Common myeloid progenitor, CD34-positive (primary cell): ENCODE measurements around the gene RHOC.

Experiments
- CTCF ChIA-PET: fragments of 350-600 bp; sonication (Branson Sonifier 250); formaldehyde crosslinking; loops from one replicate; lab custom pipeline; 2021; ENCODE audit warnings: antibody characterized with exemption; lab: Charles Lee
- POLR2A ChIA-PET: fragments of 350-600 bp; sonication (Branson Sonifier 250); formaldehyde crosslinking; loops from one replicate; lab custom pipeline; 2021; ENCODE audit warnings: antibody characterized with exemption; lab: Charles Lee
- DNase-seq, 3 donors: peaks; one replicate each; pipeline versions ENCODE4 v3.0.0 to v3.0.0-alpha.2; 2013
- H3K27ac ChIP-seq, 2 experiments: 1 replicate in 1 of 2; 2 replicates in 1 of 2; pipeline ENCODE4 v1.7.0; 2013; ENCODE audit warnings: inconsistent platforms in 2 of 2, low read length in 2 of 2, mild to moderate bottlenecking in 2 of 2, low read depth in 1 of 2, moderate library complexity in 1 of 2; ENCODE audit not compliant: severe bottlenecking in 2 of 2, insufficient read depth in 1 of 2, poor library complexity in 1 of 2
- H3K27me3 ChIP-seq, 5 experiments: replicated peaks in 2 of 5; 1 replicate in 3 of 5; 2 replicates in 2 of 5; pipeline versions ENCODE4 v1.6.1 to v1.7.0; 2013; ENCODE audit warnings: low read length in 4 of 5, mild to moderate bottlenecking in 2 of 5, moderate library complexity in 2 of 5, inconsistent platforms in 1 of 5; ENCODE audit not compliant: insufficient read depth in 5 of 5, control insufficient read depth in 4 of 5
- H3K36me3 ChIP-seq, 4 experiments: 1 replicate in 2 of 4; 2 replicates in 2 of 4; pipeline versions ENCODE4 v1.6.1 to v1.7.0; 2013; ENCODE audit warnings: low read length in 3 of 4, control low read depth in 1 of 4, mild to moderate bottlenecking in 1 of 4; ENCODE audit not compliant: control insufficient read depth in 4 of 4, insufficient read depth in 4 of 4
- H3K4me1 ChIP-seq, 4 experiments: 1 replicate in 3 of 4; 2 replicates in 1 of 4; pipeline versions ENCODE4 v1.6.1 to v1.7.1; 2013; ENCODE audit warnings: low read length in 3 of 4, mild to moderate bottlenecking in 3 of 4, control low read depth in 1 of 4, inconsistent platforms in 1 of 4, moderate library complexity in 1 of 4; ENCODE audit not compliant: control insufficient read depth in 4 of 4, insufficient read depth in 4 of 4; ENCODE audit errors: control extremely low read depth in 1 of 4
- H3K4me3 ChIP-seq, 7 experiments: 1 replicate in 4 of 7; 2 replicates in 3 of 7; pipeline versions ENCODE4 v1.5.1 to v1.7.0; 2013; ENCODE audit warnings: mild to moderate bottlenecking in 7 of 7, low read length in 6 of 7, moderate library complexity in 6 of 7, inconsistent platforms in 2 of 7, low read depth in 2 of 7, control low read depth in 1 of 7; ENCODE audit not compliant: insufficient read depth in 4 of 7, control insufficient read depth in 1 of 7; ENCODE audit errors: extremely low read depth in 1 of 7
- H3K9me3 ChIP-seq, 5 experiments: 1 replicate in 4 of 5; 2 replicates in 1 of 5; pipeline versions ENCODE4 v1.6.1 to v1.7.1; 2013; ENCODE audit warnings: low read length in 4 of 5, mild to moderate bottlenecking in 2 of 5, inconsistent platforms in 1 of 5, low read depth in 1 of 5, moderate library complexity in 1 of 5; ENCODE audit not compliant: control insufficient read depth in 4 of 5, insufficient read depth in 2 of 5; ENCODE audit errors: control extremely low read depth in 1 of 5
- WGBS: methylation state at CpG from one replicate; pipeline ENCODE4 v1.1.5; 2013; ENCODE audit not compliant: insufficient coverage; 5-methylcytosine and 5-hydroxymethylcytosine counted together

RHOC gene

DNA sequence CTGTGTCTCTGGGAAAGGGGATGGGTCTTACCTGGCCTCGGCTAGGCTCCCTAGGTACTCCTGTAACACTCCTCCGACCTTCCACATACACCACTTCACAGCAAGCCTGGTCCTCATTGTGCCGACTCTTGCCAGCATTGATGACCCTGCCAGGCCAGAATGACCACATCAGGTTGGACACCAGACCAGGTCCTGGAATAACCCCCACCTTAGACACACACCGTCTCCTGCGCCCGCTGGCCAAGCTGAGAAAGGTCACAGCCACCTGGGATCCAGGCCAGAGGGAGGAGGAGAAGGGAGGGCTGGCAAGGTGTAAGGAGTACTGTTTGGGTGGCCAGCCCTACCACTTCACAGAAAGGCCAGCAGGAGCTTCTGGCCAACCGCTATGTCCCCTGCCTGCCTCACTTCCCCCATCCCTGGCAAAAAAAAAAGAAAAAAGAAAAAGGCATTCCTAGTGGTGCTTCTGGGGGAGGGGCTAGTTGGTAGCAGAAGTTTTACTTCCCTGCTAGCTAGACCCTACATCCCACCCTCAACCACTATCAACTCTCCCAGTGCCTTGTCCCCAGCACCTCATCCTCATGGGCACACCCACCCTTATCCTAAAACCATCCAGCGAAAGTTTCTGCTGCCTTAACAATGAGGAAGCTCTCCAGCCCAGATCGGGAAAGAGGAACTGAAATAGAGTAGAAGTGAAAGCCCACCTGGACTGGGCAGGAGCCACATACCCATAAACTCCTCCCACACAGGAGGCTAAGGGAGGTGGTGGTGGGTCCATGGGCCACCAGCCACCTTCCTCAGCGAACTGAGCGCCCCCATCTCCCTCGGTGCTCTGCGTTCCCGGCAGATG is 6.8 kb upstream of the RHOC start:
- Histone ChIP-seq H3K4me1 (peaks cover 0 to 30% (median 25%) of the 10 kb centered on the region in 4 experiments), H3K27ac (no peak overlapping the region), H3K27me3 (peaks cover 0 to 19% (median 0%) of the 10 kb centered on the region in 5 experiments), H3K9me3 (no peaks in the 10 kb centered on the region), H3K4me3 (peak overlapping the region; percentile 20 to 84 (median 61)), H3K36me3 (no peaks in the 10 kb centered on the region)
- POLR2A ChIA-PET, result interaction anchor here (0.7 kb wide), 1 partner anchor 323 kb away, joined by 4 read pairs; no protein-coding TSS in a partner anchor
- CTCF ChIA-PET, result interaction anchor here (0.6 to 3.7 kb wide), 7 partner anchors 10 to 323 kb away, joined by 3 to 30 read pairs (median 4); no protein-coding TSS in a partner anchor
- peak; percentile 52 to 88 (median 80) for DNase-seq
- WGBS, result 35% methylated on average over 8 of the region's 14 CpGs

DNA sequence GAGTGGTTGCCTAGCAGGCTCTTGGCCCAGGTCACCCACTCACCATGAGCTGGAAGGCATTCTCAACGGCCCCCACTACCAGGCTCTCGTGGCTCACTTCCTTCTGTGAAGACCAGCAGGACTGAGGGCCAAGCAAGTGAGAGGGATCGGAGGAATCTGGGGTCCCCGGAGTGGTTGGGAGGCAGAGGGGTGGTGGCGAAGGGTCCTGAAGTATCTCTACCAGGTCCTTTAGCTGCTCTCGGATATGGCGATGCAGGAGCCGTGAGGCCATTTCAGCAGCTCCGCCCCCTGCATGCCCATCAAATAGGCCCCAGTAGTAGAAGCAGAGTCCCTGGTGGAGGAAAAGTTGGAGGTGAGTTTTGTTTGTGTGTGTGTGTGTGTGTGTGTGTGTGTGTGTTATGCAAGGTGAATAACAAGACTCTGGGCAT is 5.8 kb upstream of the RHOC start:
- Histone ChIP-seq H3K27me3 (peaks cover 0 to 15% (median 1%) of the 10 kb centered on the region in 5 experiments), H3K27ac (no peak overlapping the region), H3K4me3 (no peak overlapping the region), H3K9me3 (no peaks in the 10 kb centered on the region), H3K4me1 (peaks cover 0 to 27% (median 24%) of the 10 kb centered on the region in 4 experiments), H3K36me3 (no peaks in the 10 kb centered on the region)
- no peak for DNase-seq
- WGBS, result 83% methylated on average over 7 of the region's 9 CpGs
- CTCF ChIA-PET, result interaction anchor here (0.9 to 1.0 kb wide), 2 partner anchors 38 to 91 kb away, joined by 4 read pairs; partner anchors contain the start of gene MOV10
- POLR2A ChIA-PET, result no interaction called here

DNA sequence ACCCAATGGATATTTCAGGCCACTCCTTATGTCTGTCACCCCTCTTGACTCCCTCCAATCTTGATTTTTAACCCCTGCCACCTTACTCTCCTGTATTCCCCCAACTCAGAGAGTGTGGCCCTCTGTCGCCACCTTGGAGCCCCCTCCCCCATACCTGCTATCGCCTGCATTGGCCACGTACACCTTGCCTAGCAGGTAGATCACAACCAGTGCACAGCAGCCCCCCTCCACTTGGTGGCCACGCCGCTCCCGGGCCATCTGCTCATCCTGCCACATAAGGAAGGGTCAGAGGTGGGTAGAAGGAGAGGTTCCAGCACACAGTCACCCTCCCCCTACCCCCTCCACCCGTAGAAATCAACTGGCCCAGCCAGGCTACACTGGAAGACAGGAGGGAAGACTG is 5.3 kb upstream of the RHOC start:
- Histone ChIP-seq H3K4me3 (no peak overlapping the region), H3K4me1 (peaks cover 0 to 31% (median 28%) of the 10 kb centered on the region in 4 experiments), H3K36me3 (no peaks in the 10 kb centered on the region), H3K27ac (no peak overlapping the region), H3K9me3 (no peaks in the 10 kb centered on the region), H3K27me3 (peaks cover 0 to 12% (median 3%) of the 10 kb centered on the region in 5 experiments)
- CTCF ChIA-PET, result interaction anchor here (0.9 to 2.6 kb wide), 2 partner anchors 12 to 38 kb away, joined by 4 to 9 read pairs; partner anchors contain the start of gene MOV10
- POLR2A ChIA-PET, result no interaction called here
- 100% methylated on average over 3 of the region's 7 CpGs for WGBS
- no peak for DNase-seq

DNA sequence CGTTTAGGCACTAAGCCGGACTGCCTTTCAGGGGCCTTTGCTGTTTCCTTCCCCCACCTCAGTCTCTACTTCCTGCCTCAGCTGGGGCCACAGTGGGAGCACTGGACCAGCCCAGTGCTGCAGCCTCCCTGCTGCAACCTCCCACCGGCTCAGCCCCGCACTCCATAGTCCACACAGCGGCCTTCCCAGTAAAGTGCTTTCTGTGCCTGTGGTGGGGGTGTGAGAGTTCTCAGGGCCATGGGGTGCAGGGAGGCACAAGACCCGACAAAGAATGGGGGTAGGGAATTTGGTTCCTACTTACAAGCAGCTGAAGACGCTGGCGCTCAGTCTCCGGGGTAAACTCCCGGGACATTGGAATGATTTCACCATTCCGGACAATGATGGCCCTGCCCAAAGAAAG is 4.7 kb upstream of the RHOC start:
- H3K4me3 ChIP-seq, result no peak overlapping the region
- WGBS, result 87% methylated on average over 8 of the region's 11 CpGs
- CTCF ChIA-PET, result interaction anchor here (2.6 kb wide), 1 partner anchor 12 kb away, joined by 9 read pairs; no protein-coding TSS in a partner anchor
- H3K27me3 ChIP-seq, result peaks cover 0 to 9% (median 2%) of the 10 kb centered on the region in 5 experiments
- H3K36me3 ChIP-seq, result no peaks in the 10 kb centered on the region
- no peaks in the 10 kb centered on the region for H3K9me3 ChIP-seq
- H3K27ac ChIP-seq, result no peak overlapping the region
- no peak for DNase-seq
- POLR2A ChIA-PET, result interaction anchor here (1.0 kb wide), 1 partner anchor 321 kb away, joined by 3 read pairs; no protein-coding TSS in a partner anchor
- peaks cover 0 to 33% (median 29%) of the 10 kb centered on the region in 4 experiments for H3K4me1 ChIP-seq

DNA sequence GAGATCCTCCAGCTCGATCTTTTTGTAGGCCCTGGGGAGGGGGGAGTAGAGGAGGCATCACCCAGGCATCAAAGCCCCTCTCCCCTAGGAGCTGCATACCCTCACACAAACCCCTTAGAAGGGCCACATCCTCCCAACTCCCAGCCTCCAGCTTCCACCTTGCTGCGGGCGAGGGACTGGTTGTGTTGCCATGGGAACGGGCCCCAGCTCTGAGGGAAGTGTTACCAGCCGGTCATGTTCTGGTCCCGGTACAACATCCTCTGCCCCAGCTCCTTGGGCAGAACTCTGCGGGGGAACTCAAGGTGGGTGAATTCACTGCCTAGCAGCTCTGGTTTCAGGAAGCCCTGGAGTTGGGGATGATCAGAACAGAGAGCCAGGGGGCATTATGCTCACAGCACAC is 4.1 kb upstream of the RHOC start:
- Histone ChIP-seq H3K4me1 (peaks cover 0 to 35% (median 32%) of the 10 kb centered on the region in 4 experiments), H3K4me3 (no peak overlapping the region), H3K27ac (no peak overlapping the region), H3K9me3 (no peaks in the 10 kb centered on the region), H3K27me3 (peaks cover 0 to 9% (median 2%) of the 10 kb centered on the region in 5 experiments), H3K36me3 (no peaks in the 10 kb centered on the region)
- 64% methylated on average over 4 of the region's 7 CpGs for WGBS
- ChIA-PET CTCF (interaction anchor here (0.9 to 4.4 kb wide), 4 partner anchors 9 to 321 kb away, joined by 3 to 21 read pairs (median 8); a partner anchor contains a TSS), POLR2A (interaction anchor here (1.0 kb wide), 1 partner anchor 320 kb away, joined by 3 read pairs; no protein-coding TSS in a partner anchor)
- DNase-seq, result no peak

- no peak for DNase-seq
- WGBS, result 100% methylated on average over 1 of the region's 3 CpGs
- ChIA-PET POLR2A (no interaction called here), CTCF (interaction anchor here (0.9 to 4.4 kb wide), 4 partner anchors 9 to 321 kb away, joined by 3 to 21 read pairs (median 8); a partner anchor contains a TSS)
- H3K27me3 ChIP-seq, result peaks cover 0 to 9% (median 2%) of the 10 kb centered on the region in 5 experiments
- peaks cover 0 to 35% (median 32%) of the 10 kb centered on the region in 4 experiments for H3K4me1 ChIP-seq
- H3K9me3 ChIP-seq, result no peaks in the 10 kb centered on the region
- H3K27ac ChIP-seq, result no peak overlapping the region
- H3K36me3 ChIP-seq, result no peaks in the 10 kb centered on the region
- H3K4me3 ChIP-seq, result no peak overlapping the region
Measured at GRCh38 chr1:112710586-112710985, 3.7 kb upstream of the RHOC start.
